Measurements from ENCODE around the gene RNU1-1. TPM values are rescaled to one million over a fixed set of nuclear protein-coding genes. Genes with fewer than 3 reads are reported as not detected.
"Not testable (repeated sequence)": the region's sequence is repeated elsewhere in the genome, so short reads cannot be mapped to it uniquely, and the experiment has no call there.

RNU1-1 gene
- total RNA-seq (4,377 and 4,541 TPM in 2 replicates), polyA plus RNA-seq (not detected in 2 replicates), polyA minus RNA-seq (not detected in 2 replicates)
- total RNA-seq (2013) = 1,464 TPM

- Histone ChIP-seq H3K9ac (ENCODE audit: low read length) (peak within 1 kb of the TSS; percentile 67), H2AFZ (ENCODE audit: insufficient read depth, low read depth, low read length, poor library complexity, severe bottlenecking) (peak within 1 kb of the TSS; percentile 68), H3K4me2 (replicated peaks; ENCODE audit: low read depth, low read length, poor library complexity, severe bottlenecking) (peak within 1 kb of the TSS; percentile 59), H3K27ac (ENCODE audit: low read length in 2 of 2) (peak within 1 kb of the TSS; percentile 89 to 92), H3K4me3 (ENCODE audit: control extremely low read depth in 1 of 5, extremely low read depth in 1 of 5, insufficient read depth in 1 of 5, low read depth in 2 of 5, low read length in 4 of 5) (peak within 1 kb of the TSS; percentile 30 to 66 (median 49)), H3K4me1 (ENCODE audit: control insufficient read depth in 2 of 2, insufficient read depth in 2 of 2, low read length in 2 of 2) (peaks cover 0 to 12% of the 10 kb centered on the region in 2 donors), H3K27me3 (replicated peaks in 1 of 4; ENCODE audit: control extremely low read depth in 1 of 4, control insufficient read depth in 3 of 4, insufficient read depth in 4 of 4, low read length in 3 of 4) (peaks cover 0 to 13% (median 6%) of the 10 kb centered on the region in 4 experiments)
- H4K20me1 ChIP-seq (ENCODE audit: control insufficient read depth, insufficient read depth, low read length, poor library complexity, severe bottlenecking); intact Hi-C loops (cut with micrococcal nuclease); H3K36me3 ChIP-seq (replicated peaks in 1 of 2; ENCODE audit: control extremely low read depth in 1 of 2, control insufficient read depth in 1 of 2, extremely low read depth in 1 of 2, insufficient read depth in 2 of 2, low read length in 1 of 2); H3K4me1 Mint-ChIP-seq; H3K4me3 Mint-ChIP-seq; H3K27ac Mint-ChIP-seq; CTCF ChIA-PET; H3K9me3 Mint-ChIP-seq (ENCODE audit: insufficient read depth); H3K9me3 ChIP-seq (ENCODE audit: control extremely low read depth in 1 of 3, control insufficient read depth in 2 of 3, insufficient read depth in 1 of 3, low read length in 2 of 3); H3K79me2 ChIP-seq (ENCODE audit: control insufficient read depth, insufficient read depth, low read length): not testable (repeated sequence)
- DNase-seq = peak; percentile 91
- H3K27me3 Mint-ChIP-seq = peaks cover 13% of the 10 kb centered on the region
- WGBS (ENCODE audit: insufficient coverage) = under 1% methylated on average over 15 of the region's 40 CpGs
- POLR2A ChIA-PET = interaction anchor here (0.7 to 1.4 kb wide), 11 partner anchors 15 to 446 kb away, joined by 3 to 9 read pairs (median 5); partner anchors contain the start of genes NECAP2 and RNU1-2
- ATAC-seq (ENCODE audit: low read depth) = peak; percentile 48
Observed at GRCh38 chr1:16514107-16515055, at the start of gene RNU1-1. TSS of gene RNU1-1 (minus strand) at chr1:16514285.

GRCh38 chr1:16561035-16561434 is 47.0 kb upstream of the RNU1-1 start:
- H3K27me3 Mint-ChIP-seq; H3K4me2 ChIP-seq (replicated peaks; ENCODE audit: low read depth, low read length, poor library complexity, severe bottlenecking); POLR2A ChIA-PET; H3K9me3 ChIP-seq (ENCODE audit: control extremely low read depth in 1 of 3, control insufficient read depth in 2 of 3, insufficient read depth in 1 of 3, low read length in 2 of 3); H3K27ac Mint-ChIP-seq; H4K20me1 ChIP-seq (ENCODE audit: control insufficient read depth, insufficient read depth, low read length, poor library complexity, severe bottlenecking); H3K4me1 Mint-ChIP-seq; H2AFZ ChIP-seq (ENCODE audit: insufficient read depth, low read depth, low read length, poor library complexity, severe bottlenecking); H3K9ac ChIP-seq (ENCODE audit: low read length); CTCF ChIA-PET; H3K4me1 ChIP-seq (ENCODE audit: control insufficient read depth in 2 of 2, insufficient read depth in 2 of 2, low read length in 2 of 2); H3K9me3 Mint-ChIP-seq (ENCODE audit: insufficient read depth); H3K27me3 ChIP-seq (replicated peaks in 1 of 4; ENCODE audit: control extremely low read depth in 1 of 4, control insufficient read depth in 3 of 4, insufficient read depth in 4 of 4, low read length in 3 of 4); H3K36me3 ChIP-seq (replicated peaks in 1 of 2; ENCODE audit: control extremely low read depth in 1 of 2, control insufficient read depth in 1 of 2, extremely low read depth in 1 of 2, insufficient read depth in 2 of 2, low read length in 1 of 2); ATAC-seq (ENCODE audit: low read depth); H3K79me2 ChIP-seq (ENCODE audit: control insufficient read depth, insufficient read depth, low read length); H3K4me3 Mint-ChIP-seq; H3K4me3 ChIP-seq (ENCODE audit: control extremely low read depth in 1 of 5, extremely low read depth in 1 of 5, insufficient read depth in 1 of 5, low read depth in 2 of 5, low read length in 4 of 5); DNase-seq; H3K27ac ChIP-seq (ENCODE audit: low read length in 2 of 2); intact Hi-C loops (cut with micrococcal nuclease): not testable (repeated sequence)
- WGBS (ENCODE audit: insufficient coverage) = no CpG with 5 or more reads among the region's 4 CpGs

- DNase-seq; intact Hi-C loops (cut with micrococcal nuclease); ATAC-seq (ENCODE audit: low read depth); H3K9ac ChIP-seq (ENCODE audit: low read length); H3K4me3 ChIP-seq (ENCODE audit: control extremely low read depth in 1 of 5, extremely low read depth in 1 of 5, insufficient read depth in 1 of 5, low read depth in 2 of 5, low read length in 4 of 5); POLR2A ChIA-PET; H3K4me1 Mint-ChIP-seq; H2AFZ ChIP-seq (ENCODE audit: insufficient read depth, low read depth, low read length, poor library complexity, severe bottlenecking); H4K20me1 ChIP-seq (ENCODE audit: control insufficient read depth, insufficient read depth, low read length, poor library complexity, severe bottlenecking); H3K79me2 ChIP-seq (ENCODE audit: control insufficient read depth, insufficient read depth, low read length); H3K9me3 ChIP-seq (ENCODE audit: control extremely low read depth in 1 of 3, control insufficient read depth in 2 of 3, insufficient read depth in 1 of 3, low read length in 2 of 3); H3K27me3 Mint-ChIP-seq; H3K4me3 Mint-ChIP-seq; H3K4me1 ChIP-seq (ENCODE audit: control insufficient read depth in 2 of 2, insufficient read depth in 2 of 2, low read length in 2 of 2); CTCF ChIA-PET; H3K27ac ChIP-seq (ENCODE audit: low read length in 2 of 2); H3K27ac Mint-ChIP-seq; H3K9me3 Mint-ChIP-seq (ENCODE audit: insufficient read depth); H3K36me3 ChIP-seq (replicated peaks in 1 of 2; ENCODE audit: control extremely low read depth in 1 of 2, control insufficient read depth in 1 of 2, extremely low read depth in 1 of 2, insufficient read depth in 2 of 2, low read length in 1 of 2); H3K4me2 ChIP-seq (replicated peaks; ENCODE audit: low read depth, low read length, poor library complexity, severe bottlenecking); H3K27me3 ChIP-seq (replicated peaks in 1 of 4; ENCODE audit: control extremely low read depth in 1 of 4, control insufficient read depth in 3 of 4, insufficient read depth in 4 of 4, low read length in 3 of 4): not testable (repeated sequence)
- 93% methylated on average over 2 of the region's 6 CpGs for WGBS (ENCODE audit: insufficient coverage)
Observed at GRCh38 chr1:16560498-16560897, 46.4 kb upstream of the RNU1-1 start.

- H2AFZ ChIP-seq (ENCODE audit: insufficient read depth, low read depth, low read length, poor library complexity, severe bottlenecking); H3K27me3 ChIP-seq (replicated peaks in 1 of 4; ENCODE audit: control extremely low read depth in 1 of 4, control insufficient read depth in 3 of 4, insufficient read depth in 4 of 4, low read length in 3 of 4); H4K20me1 ChIP-seq (ENCODE audit: control insufficient read depth, insufficient read depth, low read length, poor library complexity, severe bottlenecking); H3K4me2 ChIP-seq (replicated peaks; ENCODE audit: low read depth, low read length, poor library complexity, severe bottlenecking); POLR2A ChIA-PET; CTCF ChIA-PET; DNase-seq; H3K79me2 ChIP-seq (ENCODE audit: control insufficient read depth, insufficient read depth, low read length); H3K4me1 Mint-ChIP-seq; H3K9ac ChIP-seq (ENCODE audit: low read length); H3K9me3 ChIP-seq (ENCODE audit: control extremely low read depth in 1 of 3, control insufficient read depth in 2 of 3, insufficient read depth in 1 of 3, low read length in 2 of 3); H3K4me3 ChIP-seq (ENCODE audit: control extremely low read depth in 1 of 5, extremely low read depth in 1 of 5, insufficient read depth in 1 of 5, low read depth in 2 of 5, low read length in 4 of 5); intact Hi-C loops (cut with micrococcal nuclease); H3K27ac Mint-ChIP-seq; H3K4me1 ChIP-seq (ENCODE audit: control insufficient read depth in 2 of 2, insufficient read depth in 2 of 2, low read length in 2 of 2); H3K27ac ChIP-seq (ENCODE audit: low read length in 2 of 2); H3K27me3 Mint-ChIP-seq; H3K4me3 Mint-ChIP-seq; H3K9me3 Mint-ChIP-seq (ENCODE audit: insufficient read depth); H3K36me3 ChIP-seq (replicated peaks in 1 of 2; ENCODE audit: control extremely low read depth in 1 of 2, control insufficient read depth in 1 of 2, extremely low read depth in 1 of 2, insufficient read depth in 2 of 2, low read length in 1 of 2); ATAC-seq (ENCODE audit: low read depth): not testable (repeated sequence)
- no CpG with 5 or more reads among the region's 5 CpGs for WGBS (ENCODE audit: insufficient coverage)
Observed at GRCh38 chr1:16559688-16560087, 45.6 kb upstream of the RNU1-1 start.
